HG02678 (cell line): ENCODE measurements around the gene GPRC6A.
A peak's percentile ranks its signal among the peaks of the same experiment; 100 is the strongest.
"Not testable (repeated sequence)": the region's sequence is repeated elsewhere in the genome, so short reads cannot be mapped to it uniquely, and the experiment has no call there.

Experiments
- ATAC-seq: cut with Tn5 transposase; IDR thresholded peaks from one replicate; pipeline ENCODE4 v1.9.1; 2021; ENCODE audit warnings: mild to moderate bottlenecking, moderate library complexity; ENCODE audit not compliant: unreplicated experiment

Gene GPRC6A

GRCh38 chr6:116828983-116829382 is at the start of gene GPRC6A:
Gene GPRC6A (minus strand): TSS chr6:116829083. CDS start chr6:116829013, 70 bp downstream.
- ATAC-seq = no peak

DNA sequence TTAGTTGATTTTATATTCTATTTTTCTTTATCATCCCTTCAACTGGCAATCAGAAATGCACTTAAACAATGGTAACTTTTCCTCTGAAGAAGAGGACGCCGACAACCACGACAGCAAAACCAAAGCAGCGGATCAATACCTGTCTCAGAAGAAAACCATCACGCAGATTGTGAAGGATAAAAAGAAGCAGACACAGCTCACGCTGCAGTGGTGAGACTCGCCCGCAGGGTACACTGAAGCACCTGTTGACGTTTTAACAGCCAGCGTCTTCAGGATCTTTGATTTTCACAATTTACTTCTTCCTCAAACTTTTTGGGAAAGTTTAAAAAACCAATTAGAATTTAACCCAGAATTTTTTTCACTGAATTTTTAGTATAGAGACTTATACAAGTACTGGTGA is 48.9 kb upstream of the GPRC6A start:
- no peak for ATAC-seq

DNA sequence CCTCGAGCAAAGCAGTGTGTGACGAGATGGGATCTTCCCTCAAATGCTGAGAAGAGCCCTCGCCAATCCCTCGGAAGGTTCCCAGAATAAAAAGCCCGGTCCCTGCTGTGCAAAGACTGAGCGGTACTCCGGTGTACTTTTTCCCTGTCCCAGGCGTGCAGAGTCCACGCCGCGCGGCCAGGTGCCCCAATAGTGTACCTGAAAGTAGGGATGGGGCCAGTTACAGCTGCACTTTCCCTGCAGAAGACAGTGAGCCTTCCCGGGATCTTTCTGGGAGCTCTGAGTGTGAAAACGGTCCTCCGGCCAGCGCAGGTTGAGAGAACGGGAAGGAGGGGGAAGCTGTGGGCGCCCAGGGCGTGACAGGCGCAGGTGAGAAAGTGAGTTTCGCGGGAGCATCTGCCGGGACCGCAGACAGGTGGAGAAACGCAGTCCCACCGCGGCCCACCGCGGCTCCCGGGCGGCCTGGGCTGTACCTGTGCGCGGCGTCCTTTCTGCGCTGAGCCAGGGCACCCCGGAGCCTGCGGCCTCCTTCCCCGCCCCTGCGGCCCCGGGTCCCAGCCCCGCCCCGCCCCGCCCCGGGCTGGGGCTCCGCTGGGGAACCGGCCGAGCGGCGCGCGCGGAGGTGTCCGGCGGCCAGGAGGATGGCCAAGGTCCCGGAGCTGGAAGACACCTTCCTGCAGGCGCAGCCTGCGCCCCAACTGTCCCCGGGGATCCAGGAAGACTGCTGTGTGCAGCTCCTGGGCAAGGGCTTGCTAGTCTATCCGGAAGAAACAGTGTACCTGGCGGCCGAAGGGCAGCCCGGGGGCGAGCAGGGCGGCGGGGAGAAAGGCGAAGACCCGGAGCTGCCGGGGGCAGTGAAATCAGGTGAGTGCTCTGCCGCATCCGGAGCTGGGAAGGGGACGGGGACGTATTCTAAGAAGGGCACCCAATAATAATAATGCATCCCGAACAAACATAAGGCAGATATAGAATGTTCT is 48.0 kb upstream of the GPRC6A start, which contains the start of gene RFX6:
Gene RFX6, plus strand, starts transcription at position 608 of the 977 bp plus-strand sequence. Its CDS starts 34 bp downstream, at position 642.
- ATAC-seq = no peak

GRCh38 chr6:116876107-116876506 is 47.2 kb upstream of the GPRC6A start:
- no peak for ATAC-seq

- ATAC-seq = no peak
These were observed 43.9 kb upstream of the GPRC6A start for GRCh38 chr6:116872771-116873170.

DNA sequence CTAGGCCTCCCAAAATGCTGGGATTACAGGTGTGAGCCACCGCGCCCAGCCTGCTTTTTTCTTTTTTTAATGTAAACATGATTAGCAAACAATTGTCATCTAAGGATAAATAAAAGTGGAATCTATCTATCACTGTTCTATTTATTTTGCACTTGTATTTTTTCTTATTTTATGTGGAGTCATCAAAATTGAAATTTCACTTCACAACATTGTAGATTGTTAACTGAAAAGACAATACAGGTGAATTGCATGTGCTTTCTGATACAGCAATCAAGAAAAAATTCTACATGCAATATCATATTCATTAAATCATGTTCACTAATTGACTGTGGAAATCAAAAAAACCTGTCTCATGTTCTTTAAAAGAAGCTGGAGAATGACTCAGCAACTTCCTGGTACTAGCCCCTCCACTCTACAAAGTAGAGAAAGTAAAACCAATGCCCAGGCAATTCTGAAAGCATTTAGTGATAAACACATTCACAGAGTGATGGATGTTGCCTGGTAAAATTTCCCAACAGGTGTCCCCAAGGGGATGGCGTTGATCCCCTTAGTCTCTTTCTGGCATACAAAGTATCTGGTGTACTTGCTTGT is 37.5 kb upstream of the GPRC6A start:
- ATAC-seq = peak; percentile 50

DNA sequence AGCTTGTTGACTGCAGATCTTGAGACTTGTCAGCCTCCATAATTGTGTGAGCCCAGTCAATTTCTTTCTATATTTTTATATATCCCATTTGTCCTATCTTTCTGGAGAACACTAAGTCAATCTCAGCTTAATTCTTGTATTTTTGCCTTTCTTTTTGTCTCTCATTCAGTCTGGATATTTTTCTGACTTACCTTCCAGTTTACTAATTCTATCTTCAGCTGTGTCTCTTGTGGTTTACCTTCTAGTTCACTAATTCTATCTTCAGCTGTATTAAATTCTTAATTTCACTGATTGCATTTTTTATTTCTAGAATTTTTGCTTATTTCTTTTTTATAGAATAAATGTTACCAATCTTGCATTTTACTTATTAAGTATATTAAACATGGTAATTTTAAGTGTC is 30.4 kb upstream of the GPRC6A start:
- no peak for ATAC-seq

DNA sequence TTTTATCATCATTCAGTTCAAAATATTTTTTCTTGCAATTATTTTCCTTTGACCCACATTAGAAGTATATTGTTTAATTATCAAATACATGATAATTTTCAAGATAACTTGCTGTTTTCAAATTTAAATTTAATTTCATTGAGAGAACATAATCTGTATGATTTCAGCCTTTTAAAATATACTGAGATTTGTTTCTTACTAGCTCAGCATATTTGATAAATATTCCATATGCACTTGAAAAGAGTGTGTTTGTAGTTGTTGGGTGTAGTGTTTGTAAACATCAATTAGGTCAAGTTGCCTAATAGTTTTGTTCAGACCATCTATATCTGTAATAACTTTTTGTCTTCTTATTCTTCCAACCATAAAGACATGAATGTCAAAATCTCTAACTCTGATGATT is 29.2 kb upstream of the GPRC6A start:
- no peak for ATAC-seq

DNA sequence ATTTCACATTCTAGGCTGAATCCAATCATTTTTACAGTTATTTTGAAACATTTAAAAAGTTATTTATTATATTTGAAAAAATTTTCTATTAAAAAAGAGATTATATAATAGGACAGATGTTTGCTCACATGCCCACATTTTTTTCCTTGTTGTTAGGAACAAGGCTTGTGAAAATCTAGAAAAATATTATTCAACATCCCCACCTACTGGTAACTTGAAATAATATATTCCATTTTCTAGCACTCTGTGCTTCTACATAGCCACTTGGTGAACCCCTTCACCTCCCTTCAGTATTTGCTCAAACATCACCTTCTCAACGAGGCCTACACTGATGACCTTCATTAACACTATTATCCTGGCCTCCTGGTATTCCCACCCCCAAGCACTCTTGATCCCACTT is 18.3 kb upstream of the GPRC6A start:
- ATAC-seq = peak; percentile 43

GRCh38 chr6:116842459-116842858 is 13.6 kb upstream of the GPRC6A start:
- no peak for ATAC-seq

GRCh38 chr6:116840091-116840490 is 11.2 kb upstream of the GPRC6A start:
- no peak for ATAC-seq

DNA sequence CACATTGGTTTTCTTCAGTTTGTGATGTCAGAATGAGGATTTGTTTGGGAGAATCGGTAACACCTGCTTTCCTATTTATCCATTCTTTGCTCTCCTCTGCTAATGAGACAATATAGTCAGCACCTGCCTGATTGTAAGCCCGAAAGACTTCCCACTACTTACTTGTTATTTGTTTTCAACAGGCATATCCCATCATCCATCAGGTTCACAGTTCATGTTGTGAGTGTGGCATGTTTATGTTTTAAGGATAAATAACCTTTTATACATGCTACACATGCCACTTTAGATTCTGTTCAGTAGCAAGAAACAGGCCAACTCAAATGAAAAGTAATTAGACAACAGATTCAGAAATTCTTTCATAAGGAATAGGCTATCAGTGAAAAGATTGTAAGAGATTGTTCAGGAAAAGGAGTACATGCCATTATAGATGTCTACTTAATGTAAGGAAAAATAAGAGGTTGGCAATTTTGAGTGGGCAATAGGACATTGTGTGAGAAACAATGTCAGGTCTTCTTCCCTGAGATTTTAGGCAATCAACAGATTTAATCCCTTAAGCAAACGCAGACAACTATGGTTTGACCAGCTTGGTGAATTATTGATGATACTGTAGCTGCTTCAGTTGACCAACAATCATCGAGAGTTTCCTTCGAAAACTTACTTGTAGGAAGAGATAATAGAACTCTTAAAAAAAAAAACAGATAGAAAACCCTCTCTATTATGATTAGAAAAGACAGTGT is 7.9 kb upstream of the GPRC6A start:
- no peak for ATAC-seq

- not testable (repeated sequence) for ATAC-seq
These were observed 5.6 kb upstream of the GPRC6A start for GRCh38 chr6:116834526-116834925.

GRCh38 chr6:116827561-116828240 is 1.2 kb downstream of the GPRC6A start:
- no peak for ATAC-seq

DNA sequence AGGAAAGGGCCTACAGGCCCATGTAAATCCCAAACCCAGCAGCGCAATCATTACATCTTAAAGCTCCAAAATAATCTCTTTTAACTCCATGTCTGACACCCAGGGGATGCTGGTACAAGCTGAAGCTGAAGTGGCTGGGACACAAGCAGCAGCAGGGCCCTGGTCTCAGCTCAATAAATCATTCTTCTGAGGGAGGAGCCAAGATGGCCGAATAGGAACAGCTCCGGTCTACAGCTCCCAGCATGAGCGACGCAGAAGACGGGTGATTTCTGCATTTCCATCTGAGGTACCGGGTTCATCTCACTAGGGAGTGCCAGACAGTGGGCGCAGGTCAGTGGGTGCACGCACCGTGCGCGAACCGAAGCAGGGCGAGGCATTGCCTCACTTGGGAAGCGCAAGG is 12.5 kb downstream of the GPRC6A start:
- ATAC-seq = not testable (repeated sequence)

DNA sequence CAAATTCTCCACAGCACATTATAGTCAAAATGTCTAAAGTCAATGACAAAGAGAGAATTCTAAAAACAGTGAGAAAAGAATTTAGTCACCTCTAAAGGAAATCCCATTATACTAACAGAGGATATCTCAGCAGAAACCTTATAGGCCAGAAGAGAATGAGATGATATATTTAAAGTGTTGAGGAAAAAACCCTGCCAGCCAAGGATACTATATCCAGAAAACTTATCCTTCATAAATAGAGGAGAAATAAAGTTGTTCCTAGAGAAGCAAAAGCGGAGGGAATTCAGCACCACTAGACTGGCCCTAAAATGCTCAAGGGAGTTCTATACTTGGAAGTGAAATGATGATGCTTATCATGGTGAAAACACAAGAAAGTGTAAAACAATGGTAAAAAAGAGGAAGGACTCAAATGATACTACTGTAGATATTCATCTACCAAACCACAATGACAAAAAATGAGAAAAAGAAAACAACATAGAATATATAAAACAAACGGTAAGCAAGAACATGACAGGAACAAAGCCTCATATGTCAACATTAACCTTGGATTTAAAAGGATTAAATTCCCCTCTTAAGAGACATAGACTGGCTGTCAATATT is 16.7 kb downstream of the GPRC6A start:
- no peak for ATAC-seq

DNA sequence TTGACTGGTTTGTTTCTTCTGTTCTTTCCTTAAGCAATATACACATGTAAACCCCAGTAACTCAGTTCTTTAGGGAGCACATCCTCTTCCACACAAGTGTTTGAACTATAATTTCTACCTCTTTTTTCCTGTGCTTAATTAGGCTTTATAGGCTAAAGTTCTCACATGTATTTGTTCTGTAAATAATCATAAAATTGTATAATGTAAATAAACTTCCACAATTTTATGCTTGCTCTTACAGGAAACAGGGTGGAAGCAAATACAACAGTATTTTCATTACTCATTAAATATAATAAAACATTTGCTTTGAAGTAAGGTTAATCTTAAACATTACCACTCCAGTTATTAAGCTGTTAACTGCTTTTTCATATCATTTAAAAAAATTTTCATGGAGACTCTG is 26.9 kb downstream of the GPRC6A start:
- ATAC-seq = no peak

DNA sequence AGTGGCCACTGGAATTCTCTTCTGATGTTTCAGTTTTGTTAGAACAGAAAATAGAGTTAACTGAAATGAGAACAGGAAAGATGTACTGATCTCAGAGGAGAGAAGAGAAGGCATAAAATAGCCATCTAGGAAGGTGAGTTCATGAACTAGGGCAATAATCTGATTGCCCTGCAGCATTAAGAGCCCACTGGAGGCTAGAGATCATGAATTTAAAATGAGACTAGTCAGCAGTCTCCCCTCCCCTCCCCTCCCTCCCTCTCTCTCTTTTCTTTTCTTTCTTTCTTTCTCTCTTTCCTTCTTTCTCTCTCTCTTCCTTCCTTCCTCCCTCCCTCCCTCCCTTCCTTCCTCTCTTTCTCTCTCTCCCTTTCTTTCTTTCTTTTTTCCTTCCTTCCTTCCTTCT is 28.9 kb downstream of the GPRC6A start:
- no peak for ATAC-seq

- ATAC-seq = no peak
These were observed 31.3 kb downstream of the GPRC6A start for GRCh38 chr6:116797585-116797984.

- no peak for ATAC-seq
These were observed 35.7 kb downstream of the GPRC6A start for GRCh38 chr6:116793224-116793623.
